Liver (tissue), 9 donors: Measurements from ENCODE around the gene KRTAP11-1. TPM values are rescaled to one million over a fixed set of nuclear protein-coding genes. Genes with fewer than 3 reads are reported as not detected.

Experiments
- DNase-seq: peaks from one replicate; pipeline ENCODE4 v3.0.0-alpha.2; 2017; ENCODE audit warnings: low spot score
- H3K27ac ChIP-seq, 2 donors: one replicate each; pipeline ENCODE4 v1.7.0; 2013; ENCODE audit warnings: inconsistent platforms in 2 of 2, low read length in 2 of 2, control low read depth in 1 of 2, low read depth in 1 of 2, mild to moderate bottlenecking in 1 of 2
- H3K27me3 ChIP-seq, 4 donors: one replicate each; pipeline versions ENCODE4 v1.6.1 to v1.7.0; 2013; ENCODE audit warnings: low read length in 3 of 4, inconsistent platforms in 1 of 4, mild to moderate bottlenecking in 1 of 4, moderate library complexity in 1 of 4; ENCODE audit not compliant: control insufficient read depth in 4 of 4, insufficient read depth in 4 of 4
- H3K36me3 ChIP-seq, 4 donors: one replicate each; pipeline versions ENCODE4 v1.6.1 to v1.7.0; 2013; ENCODE audit warnings: low read length in 3 of 4, mild to moderate bottlenecking in 3 of 4, low read depth in 1 of 4, moderate library complexity in 1 of 4; ENCODE audit not compliant: control insufficient read depth in 4 of 4, insufficient read depth in 3 of 4
- H3K4me1 ChIP-seq, 4 donors: one replicate each; pipeline versions ENCODE4 v1.6.1 to v1.7.0; 2013; ENCODE audit warnings: low read length in 3 of 4, mild to moderate bottlenecking in 3 of 4, moderate library complexity in 1 of 4; ENCODE audit not compliant: control insufficient read depth in 4 of 4, insufficient read depth in 4 of 4
- H3K4me3 ChIP-seq, 3 donors: one replicate each; pipeline versions ENCODE4 v1.6.1 to v1.7.0; 2013; ENCODE audit warnings: low read length in 3 of 3, control low read depth in 1 of 3, low read depth in 1 of 3, mild to moderate bottlenecking in 1 of 3
- H3K9ac ChIP-seq, 2 donors: one replicate each; pipeline ENCODE4 v1.7.0; 2013; ENCODE audit warnings: low read length in 2 of 2, mild to moderate bottlenecking in 2 of 2, moderate library complexity in 2 of 2, control low read depth in 1 of 2, low read depth in 1 of 2
- H3K9me3 ChIP-seq, 4 donors: one replicate each; pipeline versions ENCODE4 v1.6.1 to v1.7.0; 2013; ENCODE audit warnings: low read length in 3 of 4; ENCODE audit not compliant: control insufficient read depth in 4 of 4
- FOXA2 ChIP-seq: IDR thresholded peaks from 2 replicates; pipeline ENCODE4 v1.6.1; 2016; ENCODE audit warnings: antibody characterized with exemption
- HNF4G ChIP-seq: IDR thresholded peaks from 2 replicates; pipeline ENCODE4 v1.6.1; 2016; ENCODE audit warnings: antibody characterized with exemption
- RAD21 ChIP-seq, 2 donors: IDR thresholded peaks; 2 replicates each; pipeline ENCODE4 v1.6.1; 2016; ENCODE audit warnings: antibody characterized with exemption in 2 of 2, mild to moderate bottlenecking in 2 of 2
- SP1 ChIP-seq: IDR thresholded peaks from 2 replicates; pipeline ENCODE4 v1.6.1; 2018; ENCODE audit warnings: antibody characterized with exemption, mild to moderate bottlenecking
- WGBS: extraction: QIAGEN DNeasy Blood & Tissue Kit; methylation state at CpG from one replicate; pipeline ENCODE4 v1.1.7; 2013; 5-methylcytosine and 5-hydroxymethylcytosine counted together
- polyA plus RNA-seq, 2 donors: library from polyadenylated mRNA; stranded (reverse) in 1 of 2; unstranded in 1 of 2; fragments of 200-250 nt in 1 of 2; fragments of >200 nt in 1 of 2; fragmentation: Nextera tagmentation in 1 of 2; extraction: Ambion mirVana in 1 of 2; gene quantifications; one replicate each; pipeline versions ENCODE4 v1.2.1 to v1.2.3, GENCODE V29; 2013 to 2015
- total RNA-seq, 2 donors: library from RNA; depleted of rRNA; stranded (reverse); fragments of >200 nt; gene quantifications; one replicate each; pipeline ENCODE4 v1.2.3, GENCODE V29; 2014
- TF ChIP-seq, protein P1 (sequence below): fragments of 150-350 bp; IDR thresholded peaks from 2 replicates; pipeline ENCODE4 v1.5.1; 2017; ENCODE audit warnings: improper control_type of control experiment, low read depth, low read length; ENCODE audit not compliant: missing input control
- donor health status: healthy.
- donor health status: healthy.
- donor health status: healthy.
- donor health status: healthy.
- donor health status: healthy.

The KRTAP11-1 gene
- total and polyA plus RNA-seq, 4 donors, result not detected

DNA sequence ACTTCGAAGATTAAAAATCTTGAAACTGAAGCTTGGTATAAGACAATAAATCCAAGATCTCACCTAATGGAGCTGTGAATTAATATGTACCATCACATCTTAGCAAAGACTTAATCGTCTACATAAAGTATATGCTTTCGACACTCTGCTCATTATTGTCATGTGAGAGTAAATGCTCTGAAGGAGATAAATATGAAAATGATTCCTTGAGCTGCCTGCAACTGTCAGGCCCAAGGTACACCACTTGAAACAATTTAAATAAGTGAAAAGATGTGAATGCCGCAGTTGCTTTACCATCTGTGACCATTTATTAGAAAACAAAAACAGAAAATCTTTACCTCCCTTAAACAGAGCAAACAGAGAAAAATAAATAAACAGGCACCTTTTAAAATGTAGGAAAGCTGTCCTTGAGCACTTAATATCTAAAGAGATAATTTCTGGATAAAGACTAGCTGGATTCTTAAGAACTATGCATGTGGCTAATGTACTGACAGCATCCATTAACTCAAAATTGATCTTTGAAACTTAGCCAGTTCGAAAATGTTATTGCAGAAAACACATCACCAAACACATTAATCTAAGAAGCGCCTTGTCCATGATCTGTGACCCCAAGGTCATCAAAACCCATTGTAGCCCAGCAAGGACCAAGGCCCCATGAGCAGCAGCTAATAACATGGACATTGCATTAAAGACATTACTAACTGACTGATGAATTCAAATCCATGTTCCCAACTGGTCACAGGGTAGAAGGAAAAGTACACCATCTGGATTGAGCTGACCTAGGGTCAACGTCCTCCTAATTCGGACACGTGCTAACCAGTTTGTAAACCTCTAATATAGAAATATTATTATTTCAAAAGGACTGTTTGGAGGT lies 33.5 kb downstream of the KRTAP11-1 start:
- 75% methylated on average over 9 of the region's 9 CpGs for WGBS

DNA sequence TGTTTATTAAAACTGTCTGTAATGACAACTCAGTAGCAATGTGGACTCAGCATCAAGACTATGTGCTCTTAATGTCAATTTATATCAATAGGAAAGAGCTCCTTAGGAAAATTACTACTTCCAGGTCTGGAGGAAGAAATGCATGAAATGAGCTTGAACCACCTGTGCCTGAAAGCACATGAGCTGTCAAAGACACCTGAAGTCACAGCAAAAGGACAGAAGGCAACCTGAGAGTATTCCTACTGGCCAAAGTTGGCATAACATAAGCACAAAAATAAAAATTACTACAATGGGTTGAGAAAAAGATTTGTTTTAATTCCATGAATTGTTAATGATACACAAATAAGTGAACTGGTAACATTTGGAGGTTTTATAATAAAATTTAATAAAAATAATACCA lies 38.4 kb downstream of the KRTAP11-1 start:
- Histone ChIP-seq H3K9me3 (no peaks in the 10 kb centered on the region), H3K4me1 (no peaks in the 10 kb centered on the region), H3K9ac (no peak overlapping the region), H3K4me3 (no peak overlapping the region), H3K27ac (no peak overlapping the region), H3K36me3 (no peaks in the 10 kb centered on the region), H3K27me3 (peaks cover 0 to 3% (median 0%) of the 10 kb centered on the region in 4 donors)
- DNase-seq, result no peak
- TF ChIP-seq, protein P1, sequence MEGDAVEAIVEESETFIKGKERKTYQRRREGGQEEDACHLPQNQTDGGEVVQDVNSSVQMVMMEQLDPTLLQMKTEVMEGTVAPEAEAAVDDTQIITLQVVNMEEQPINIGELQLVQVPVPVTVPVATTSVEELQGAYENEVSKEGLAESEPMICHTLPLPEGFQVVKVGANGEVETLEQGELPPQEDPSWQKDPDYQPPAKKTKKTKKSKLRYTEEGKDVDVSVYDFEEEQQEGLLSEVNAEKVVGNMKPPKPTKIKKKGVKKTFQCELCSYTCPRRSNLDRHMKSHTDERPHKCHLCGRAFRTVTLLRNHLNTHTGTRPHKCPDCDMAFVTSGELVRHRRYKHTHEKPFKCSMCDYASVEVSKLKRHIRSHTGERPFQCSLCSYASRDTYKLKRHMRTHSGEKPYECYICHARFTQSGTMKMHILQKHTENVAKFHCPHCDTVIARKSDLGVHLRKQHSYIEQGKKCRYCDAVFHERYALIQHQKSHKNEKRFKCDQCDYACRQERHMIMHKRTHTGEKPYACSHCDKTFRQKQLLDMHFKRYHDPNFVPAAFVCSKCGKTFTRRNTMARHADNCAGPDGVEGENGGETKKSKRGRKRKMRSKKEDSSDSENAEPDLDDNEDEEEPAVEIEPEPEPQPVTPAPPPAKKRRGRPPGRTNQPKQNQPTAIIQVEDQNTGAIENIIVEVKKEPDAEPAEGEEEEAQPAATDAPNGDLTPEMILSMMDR, result peak; percentile 3
- TF ChIP-seq FOXA2, result no peak

More for the DNA sequence above, 33.5 kb downstream of the KRTAP11-1 start:
- H3K4me3 ChIP-seq, result no peak overlapping the region
- H3K9ac ChIP-seq, result no peak overlapping the region
- H3K36me3 ChIP-seq, result no peaks in the 10 kb centered on the region
- no peak for TF ChIP-seq HNF4G
- TF ChIP-seq, protein P1, result no peak
- TF ChIP-seq SP1, result no peak
- no peak for DNase-seq
- H3K4me1 ChIP-seq, result no peaks in the 10 kb centered on the region
- H3K27me3 ChIP-seq, result peaks cover 0 to 3% (median 0%) of the 10 kb centered on the region in 4 donors
- no peaks in the 10 kb centered on the region for H3K9me3 ChIP-seq
- no peak overlapping the region for H3K27ac ChIP-seq

DNA sequence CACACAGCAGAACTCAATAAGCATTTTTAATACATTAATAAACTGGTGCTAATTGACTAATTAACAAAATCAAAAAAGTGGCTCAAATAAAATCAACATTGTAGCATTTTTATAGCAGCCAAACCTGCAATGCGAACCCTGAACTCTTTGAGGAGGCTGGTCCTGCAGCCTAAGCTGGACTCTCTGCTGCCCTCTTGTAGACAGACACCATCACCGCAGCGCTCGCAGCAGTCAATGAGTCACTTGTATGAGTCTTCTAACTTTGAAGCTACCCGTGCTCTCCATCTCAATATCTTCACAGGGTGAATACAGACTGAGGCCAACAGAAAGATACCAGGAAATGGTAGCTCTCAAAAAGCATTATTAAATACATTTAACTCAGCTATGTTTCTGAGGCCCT lies 42.1 kb downstream of the KRTAP11-1 start:
- Histone ChIP-seq H3K4me3 (no peak overlapping the region), H3K4me1 (no peaks in the 10 kb centered on the region), H3K9ac (no peak overlapping the region), H3K27ac (no peak overlapping the region), H3K36me3 (no peaks in the 10 kb centered on the region), H3K9me3 (no peaks in the 10 kb centered on the region), H3K27me3 (no peaks in the 10 kb centered on the region)
- WGBS, result 18% methylated on average over 5 of the region's 5 CpGs
- peak; percentile 35 for DNase-seq
- TF ChIP-seq, protein P1, result peak; percentile 17
- no peak for TF ChIP-seq SP1
- peak in 1 of 2 donors; percentile 38 for TF ChIP-seq RAD21 (IDR thresholded peaks at IDR 0.05)
